Stimulated activated naive B cell treated with anti-CD40 and anti-IgM and Interleukin-4, amounts not matched to agents 10 μg/mL and 1 μg/mL and 100 μg/mL, for 72 hours (primary cell): Measurements from ENCODE around the gene HINT1.

Experiments used
- ATAC-seq, 2 donors: fragments of 150-1000 bp; cut with Tn5 transposase; replicated peaks; 2 replicates each; pipeline ENCODE4 v1.10.0; 2021; ENCODE audit warnings: moderate library complexity in 1 of 2
- DNase-seq: peaks from one replicate; pipeline ENCODE4 v3.0.0; 2021
- H3K27ac Mint-ChIP-seq: one replicate; pipeline ENCODE4 v1.8.0; 2022; ENCODE audit warnings: mild to moderate bottlenecking, mixed read lengths
- H3K27me3 Mint-ChIP-seq, 2 donors: one replicate each; pipeline ENCODE4 v1.8.0; 2022; ENCODE audit warnings: mixed read lengths in 2 of 2
- H3K36me3 Mint-ChIP-seq, 2 donors: one replicate each; pipeline ENCODE4 v1.8.0; 2022; ENCODE audit warnings: mixed read lengths in 2 of 2, mild to moderate bottlenecking in 1 of 2
- H3K4me1 Mint-ChIP-seq, 2 donors: one replicate each; pipeline ENCODE4 v1.8.0; 2022; ENCODE audit warnings: mixed read lengths in 2 of 2, mild to moderate bottlenecking in 1 of 2
- H3K4me3 Mint-ChIP-seq, 2 donors: one replicate each; pipeline ENCODE4 v1.8.0; 2022; ENCODE audit warnings: mild to moderate bottlenecking in 2 of 2, mixed read lengths in 2 of 2, moderate library complexity in 1 of 2
- H3K9me3 Mint-ChIP-seq, 2 donors: one replicate each; pipeline ENCODE4 v1.8.0; 2022; ENCODE audit warnings: mixed read lengths in 2 of 2, mild to moderate bottlenecking in 1 of 2

Gene HINT1

DNA sequence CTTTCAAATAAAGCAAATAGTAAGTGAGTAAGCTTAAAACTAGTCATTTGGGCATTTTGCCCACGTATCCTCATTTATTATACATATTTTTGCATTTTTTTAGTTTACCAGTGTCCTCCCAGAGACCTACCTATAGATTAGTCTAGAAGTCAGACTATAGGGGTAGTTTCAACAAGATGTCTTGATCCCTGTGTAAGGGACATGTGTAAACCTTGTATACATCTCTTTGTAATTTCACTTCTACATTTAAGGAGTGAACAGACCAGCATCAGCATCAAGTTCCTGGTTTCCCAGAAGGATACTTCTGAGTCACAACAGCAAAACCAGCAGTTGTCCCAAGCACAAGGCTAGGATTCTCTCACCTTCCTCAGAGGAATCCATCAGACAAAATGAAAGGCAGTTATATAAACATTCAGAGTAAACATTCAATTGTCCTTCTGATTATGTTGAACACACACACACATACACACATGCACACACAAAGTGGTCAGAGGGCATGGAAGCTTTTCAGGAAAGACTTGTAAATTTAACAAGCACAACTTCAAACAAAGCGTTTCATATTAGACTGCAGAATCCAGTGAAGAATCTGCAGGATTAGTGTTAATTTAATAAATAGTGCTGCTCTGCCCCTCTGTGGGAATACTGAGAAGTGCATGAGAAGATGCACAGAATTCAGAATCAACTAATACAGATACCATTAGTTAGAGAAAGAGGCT lies 55.4 kb downstream of the HINT1 start:
- Mint-ChIP-seq H3K27me3 (no peaks in the 10 kb centered on the region), H3K4me3 (no peak overlapping the region), H3K9me3 (no peaks in the 10 kb centered on the region), H3K4me1 (peaks cover 0 to 3% of the 10 kb centered on the region in 2 donors), H3K27ac (no peak overlapping the region), H3K36me3 (no peaks in the 10 kb centered on the region)
- ATAC-seq (peak; percentile 68 to 72), DNase-seq (peak; percentile 2)
